ENCODE measurements around the gene PHKA2.

GRCh38 chrX:18997916-18998315 lies 14.0 kb upstream of the PHKA2 start:
- TF ChIP-seq POLR2A (IDR thresholded peaks at IDR 0.05; ENCODE audit: low read depth, low read length) (no peak), CTCF (IDR thresholded peaks at IDR 0.05 in 2 of 3, conservative IDR thresholded peaks at IDR 0.05 in 1 of 3; ENCODE audit: control insufficient read depth in 2 of 3, extremely low read depth in 1 of 3, insufficient read depth in 1 of 3, low read depth in 3 of 3, low read length in 3 of 3) (no peak), POLR2AphosphoS5 (IDR thresholded peaks at IDR 0.05; ENCODE audit: low read length) (no peak)

Measured in GM12878 (cell line).